ENCODE data around the gene HLA-DQA2.
"Not testable (repeated sequence)": the region's sequence is repeated elsewhere in the genome, so short reads cannot be mapped to it uniquely, and the experiment has no call there.

The HLA-DQA2 gene

GRCh38 chr6:32775071-32775470, 33.9 kb downstream of the HLA-DQA2 start:
- DNase-seq (ENCODE audit: low spot score), result no peak
- no peak for FAIRE-seq

- FAIRE-seq, result no peak
Observed at GRCh38 chr6:32779036-32779435, 37.8 kb downstream of the HLA-DQA2 start.

GRCh38 chr6:32782923-32783322, 41.7 kb downstream of the HLA-DQA2 start:
- FAIRE-seq; DNase-seq (ENCODE audit: low spot score): not testable (repeated sequence)

More at GRCh38 chr6:32779036-32779435, 37.8 kb downstream of the HLA-DQA2 start:
- DNase-seq (ENCODE audit: low spot score), result no peak

GRCh38 chr6:32785781-32786533, 44.8 kb downstream of the HLA-DQA2 start:
- DNase-seq (ENCODE audit: low spot score) (peak; percentile 70), FAIRE-seq (no peak)

- FAIRE-seq (no peak), DNase-seq (ENCODE audit: low spot score) (peak; percentile 37)
Observed at GRCh38 chr6:32790306-32790705, 49.1 kb downstream of the HLA-DQA2 start.

GRCh38 chr6:32792901-32793435, 51.8 kb downstream of the HLA-DQA2 start:
- FAIRE-seq, result no peak
- no peak for DNase-seq (ENCODE audit: low spot score)

GRCh38 chr6:32794510-32794909, 53.3 kb downstream of the HLA-DQA2 start:
- no peak for FAIRE-seq
- DNase-seq (ENCODE audit: low spot score), result no peak
